Sigmoid colon (tissue), 3 donors: ENCODE data around the gene DDR1.

Experiments
- CTCF ChIP-seq, 4 experiments: fragments of 450-650 bp in 3 of 4; fragments of 200-600 bp in 1 of 4; IDR thresholded peaks; one replicate each; pipeline ENCODE4 v1.5.1; 2016 to 2019; ENCODE audit warnings: antibody characterized with exemption in 4 of 4, mild to moderate bottlenecking in 3 of 4, moderate library complexity in 2 of 4
- POLR2A ChIP-seq, 2 donors: fragments of 450-650 bp; IDR thresholded peaks; one replicate each; pipeline ENCODE4 v1.6.1; 2016; ENCODE audit warnings: antibody characterized with exemption in 2 of 2, mild to moderate bottlenecking in 2 of 2, moderate library complexity in 2 of 2

GRCh38 chr6:30887901-30888815 lies 3.8 kb downstream of the DDR1 start:
- TF ChIP-seq CTCF (IDR thresholded peaks at IDR 0.05) = no peak
- no peak for TF ChIP-seq POLR2A (IDR thresholded peaks at IDR 0.05)
